GM10248 (cell line): Measurements from ENCODE around the gene LRRC37A3.
"Not testable (repeated sequence)": the region's sequence is repeated elsewhere in the genome, so short reads cannot be mapped to it uniquely, and the experiment has no call there.

ENCODE experiments used
- CTCF ChIA-PET: fragments of 300-600 bp; sonication (Branson Sonifier 250); formaldehyde crosslinking; extraction: SDS; loops from one replicate; lab custom pipeline; 2021; ENCODE audit warnings: antibody characterized with exemption; lab: Yijun Ruan, JAX
- POLR2A ChIA-PET: fragments of 350-650 bp; sonication (Branson Sonifier 250); formaldehyde crosslinking; extraction: SDS; loops from one replicate; lab custom pipeline; 2020; ENCODE audit warnings: antibody characterized with exemption; lab: Yijun Ruan, JAX
- DNase-seq: peaks from one replicate; pipeline ENCODE4 v3.0.0; 2012; ENCODE audit errors: extremely low spot score

LRRC37A3 gene

DNA sequence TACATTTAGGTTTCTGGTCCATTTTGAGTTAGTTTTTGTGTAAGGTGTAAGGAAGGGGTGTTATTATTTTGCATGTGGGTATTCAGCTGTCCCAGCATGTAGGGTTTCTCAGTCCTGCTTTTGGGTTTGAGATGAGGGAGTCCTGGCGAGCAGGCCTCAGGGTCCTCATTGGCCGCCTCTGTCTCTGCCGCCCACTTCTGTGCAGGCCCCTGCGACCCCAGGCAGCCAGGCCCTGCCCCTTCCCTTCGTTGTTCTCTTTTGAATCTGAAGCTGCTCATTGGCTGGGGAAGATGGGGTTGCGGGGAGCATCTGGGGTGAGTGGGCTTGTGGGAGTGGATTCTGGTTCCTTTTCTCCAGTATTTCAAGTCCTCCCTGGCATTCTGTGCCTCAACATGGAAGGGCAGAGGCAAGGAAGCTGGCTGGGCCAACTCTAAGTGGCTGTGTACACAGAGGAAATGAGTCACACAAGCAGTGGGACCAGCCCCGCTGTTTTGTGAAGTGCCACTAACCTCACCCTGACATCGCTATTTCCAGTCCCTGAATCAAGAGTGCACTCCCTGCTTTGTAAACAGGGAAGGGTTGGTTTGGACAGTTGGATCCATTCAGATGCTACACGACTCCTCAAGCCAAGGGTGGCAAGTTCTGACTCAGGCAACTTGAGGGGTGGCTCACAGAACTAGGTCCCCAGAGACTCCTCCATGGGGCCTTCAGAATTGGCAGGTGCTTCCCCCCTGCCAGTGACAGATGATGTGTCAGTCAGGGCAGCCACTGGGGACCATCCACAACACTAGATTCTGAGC, 110.9 kb downstream of the LRRC37A3 start:
- peak; percentile 48 for DNase-seq
- POLR2A ChIA-PET, CTCF ChIA-PET: not testable (repeated sequence)
